HepG2 (cell line): ENCODE results near the gene C14orf119. TPM values are rescaled to one million over a fixed set of nuclear protein-coding genes. Genes with fewer than 3 reads are reported as not detected.

Experiments used
- CEBPG ChIP-seq: IDR thresholded peaks from 2 replicates; pipeline ENCODE4 v1.6.1; 2016
- CENPBD1 ChIP-seq: sonication (generic); formaldehyde crosslinking; IDR thresholded peaks from 2 replicates; pipeline ENCODE4 v1.8.0; 2022; ENCODE audit warnings: missing genetic modification reagents, low read depth, mild to moderate bottlenecking, borderline replicate concordance
- FOXK2 ChIP-seq: fragments of 450-650 bp; IDR thresholded peaks from 2 replicates; pipeline ENCODE4 v1.6.1; 2016
- FOXO4 ChIP-seq: sonication (generic); formaldehyde crosslinking; conservative IDR thresholded peaks from 2 replicates; pipeline ENCODE4 v1.8.1; 2023; ENCODE audit warnings: missing genetic modification reagents
- GTF2F1 ChIP-seq: fragments of 150-350 bp; IDR thresholded peaks from 2 replicates; pipeline ENCODE4 v1.6.1; 2014; ENCODE audit warnings: low read length
- RBM22 ChIP-seq: fragments of 200-400 bp; formaldehyde crosslinking; optimal IDR thresholded peaks from 2 replicates; pipeline ENCODE3; 2017; ENCODE audit warnings: mild to moderate bottlenecking, low read length, moderate library complexity
- SIN3A ChIP-seq: IDR thresholded peaks from 2 replicates; pipeline ENCODE4 v1.6.1; 2011; ENCODE audit warnings: low read depth, mild to moderate bottlenecking, control low read depth, low read length, borderline replicate concordance
- SRSF9 ChIP-seq: fragments of 200-400 bp; formaldehyde crosslinking; IDR thresholded peaks from 2 replicates; pipeline ENCODE4 v1.6.1; 2018; ENCODE audit warnings: borderline replicate concordance, mild to moderate bottlenecking, low read depth, low read length; ENCODE audit not compliant: insufficient read depth, poor library complexity, severe bottlenecking
- TBL1XR1 ChIP-seq: fragments of 150-350 bp; IDR thresholded peaks from 2 replicates; pipeline ENCODE4 v1.6.1; 2014; ENCODE audit warnings: borderline replicate concordance, low read length; ENCODE audit not compliant: partially characterized antibody
- XBP1 ChIP-seq: sonication (generic); formaldehyde crosslinking; IDR thresholded peaks from 2 replicates; pipeline ENCODE4 v1.5.0; 2020; ENCODE audit warnings: missing genetic modification reagents
- YY1 ChIP-seq: IDR thresholded peaks from 2 replicates; pipeline ENCODE4 v1.6.1; 2011; ENCODE audit warnings: low read length, low read depth, moderate library complexity, mild to moderate bottlenecking; ENCODE audit not compliant: insufficient read depth, insufficient replicate concordance
- ZNF225 ChIP-seq: sonication (generic); formaldehyde crosslinking; IDR thresholded peaks from 2 replicates; pipeline ENCODE4 v1.4.0; 2020; ENCODE audit warnings: mild to moderate bottlenecking, missing genetic modification reagents
- ZNF432 ChIP-seq: sonication (generic); formaldehyde crosslinking; IDR thresholded peaks from 2 replicates; pipeline ENCODE4 v1.5.0; 2020; ENCODE audit warnings: missing genetic modification reagents, mild to moderate bottlenecking, borderline replicate concordance
- ZNF572 ChIP-seq: sonication (generic); formaldehyde crosslinking; IDR thresholded peaks from 2 replicates; pipeline ENCODE4 v1.5.1; 2020; ENCODE audit warnings: mild to moderate bottlenecking, missing genetic modification reagents
- ZNF614 ChIP-seq: IDR thresholded peaks from 2 replicates; pipeline ENCODE4 v1.6.1; 2018; ENCODE audit warnings: missing biosample characterization, missing genetic modification reagents, inconsistent platforms, borderline replicate concordance
- ZNF740 ChIP-seq: sonication (generic); formaldehyde crosslinking; IDR thresholded peaks from 2 replicates; pipeline ENCODE4 v1.4.0; 2020; ENCODE audit warnings: missing genetic modification reagents
- ZNF850 ChIP-seq: sonication (generic); formaldehyde crosslinking; conservative IDR thresholded peaks from 2 replicates; pipeline ENCODE4 v1.9.0; 2021; ENCODE audit warnings: mild to moderate bottlenecking, missing genetic modification reagents
- polyA plus RNA-seq, 8 experiments: library from polyadenylated mRNA; depleted of rRNA in 3 of 8; stranded (reverse) in 7 of 8; unstranded in 1 of 8; fragments of >200 nt; fragmentation: Illumina TruSeq in 4 of 8; extraction: Trizol in 4 of 8; gene quantifications; 2 replicates each; pipeline versions ENCODE4 v1.2.1 to v1.2.3, GENCODE V29; 2011 to 2016; ENCODE audit warnings: low read depth in 4 of 8, missing spikeins in 1 of 8, mixed read lengths in 1 of 8; ENCODE audit not compliant: insufficient read depth in 1 of 8
- total RNA-seq, 5 experiments: library from RNA; depleted of rRNA; stranded (reverse); fragments of >200 nt; fragmentation: Illumina TruSeq; extraction: Trizol; gene quantifications; 2 replicates each; pipeline ENCODE4 v1.2.3, GENCODE V29; 2016; ENCODE audit warnings: low read depth in 1 of 5
- TF ChIP-seq, protein P1 (sequence below), 2 experiments: sonication (generic) in 1 of 2; formaldehyde crosslinking in 1 of 2; IDR thresholded peaks; 2 replicates each; pipeline versions ENCODE4 v1.4.0 to v1.6.1; 2018 to 2020; ENCODE audit warnings: missing genetic modification reagents in 2 of 2, borderline replicate concordance in 1 of 2, low read depth in 1 of 2, mild to moderate bottlenecking in 1 of 2, missing biosample characterization in 1 of 2
- TF ChIP-seq, protein P2 (sequence below): sonication (generic); formaldehyde crosslinking; IDR thresholded peaks from 2 replicates; pipeline ENCODE4 v1.4.0; 2020; ENCODE audit warnings: missing genetic modification reagents, borderline replicate concordance
- TF ChIP-seq, protein P3 (sequence below): sonication (generic); formaldehyde crosslinking; IDR thresholded peaks from 2 replicates; pipeline ENCODE4 v1.4.0; 2020; ENCODE audit warnings: mild to moderate bottlenecking, low read depth, missing genetic modification reagents

The C14orf119 gene
- total and polyA plus RNA-seq, 2 of the 13 experiments (the other 11 are each of a cell fraction or from before 2014, with no cell fraction given) = 117 to 206 TPM

GRCh38 chr14:23057757-23058653 lies 37.3 kb upstream of the C14orf119 start (continued):
- TF ChIP-seq ZNF572 = peak; percentile 99
- no peak for TF ChIP-seq CENPBD1 (CRISPR knock-in tag)
- TF ChIP-seq, protein P1, sequence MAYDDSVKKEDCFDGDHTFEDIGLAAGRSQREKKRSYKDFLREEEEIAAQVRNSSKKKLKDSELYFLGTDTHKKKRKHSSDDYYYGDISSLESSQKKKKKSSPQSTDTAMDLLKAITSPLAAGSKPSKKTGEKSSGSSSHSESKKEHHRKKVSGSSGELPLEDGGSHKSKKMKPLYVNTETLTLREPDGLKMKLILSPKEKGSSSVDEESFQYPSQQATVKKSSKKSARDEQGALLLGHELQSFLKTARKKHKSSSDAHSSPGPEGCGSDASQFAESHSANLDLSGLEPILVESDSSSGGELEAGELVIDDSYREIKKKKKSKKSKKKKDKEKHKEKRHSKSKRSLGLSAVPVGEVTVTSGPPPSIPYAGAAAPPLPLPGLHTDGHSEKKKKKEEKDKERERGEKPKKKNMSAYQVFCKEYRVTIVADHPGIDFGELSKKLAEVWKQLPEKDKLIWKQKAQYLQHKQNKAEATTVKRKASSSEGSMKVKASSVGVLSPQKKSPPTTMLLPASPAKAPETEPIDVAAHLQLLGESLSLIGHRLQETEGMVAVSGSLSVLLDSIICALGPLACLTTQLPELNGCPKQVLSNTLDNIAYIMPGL (CRISPR knock-in tag; IDR thresholded peaks at IDR 0.05; ENCODE audit: borderline replicate concordance in 1 of 2, low read depth in 1 of 2) = peak; percentile 99
- no peak for TF ChIP-seq FOXO4 (CRISPR knock-in tag)
- TF ChIP-seq, protein P2, sequence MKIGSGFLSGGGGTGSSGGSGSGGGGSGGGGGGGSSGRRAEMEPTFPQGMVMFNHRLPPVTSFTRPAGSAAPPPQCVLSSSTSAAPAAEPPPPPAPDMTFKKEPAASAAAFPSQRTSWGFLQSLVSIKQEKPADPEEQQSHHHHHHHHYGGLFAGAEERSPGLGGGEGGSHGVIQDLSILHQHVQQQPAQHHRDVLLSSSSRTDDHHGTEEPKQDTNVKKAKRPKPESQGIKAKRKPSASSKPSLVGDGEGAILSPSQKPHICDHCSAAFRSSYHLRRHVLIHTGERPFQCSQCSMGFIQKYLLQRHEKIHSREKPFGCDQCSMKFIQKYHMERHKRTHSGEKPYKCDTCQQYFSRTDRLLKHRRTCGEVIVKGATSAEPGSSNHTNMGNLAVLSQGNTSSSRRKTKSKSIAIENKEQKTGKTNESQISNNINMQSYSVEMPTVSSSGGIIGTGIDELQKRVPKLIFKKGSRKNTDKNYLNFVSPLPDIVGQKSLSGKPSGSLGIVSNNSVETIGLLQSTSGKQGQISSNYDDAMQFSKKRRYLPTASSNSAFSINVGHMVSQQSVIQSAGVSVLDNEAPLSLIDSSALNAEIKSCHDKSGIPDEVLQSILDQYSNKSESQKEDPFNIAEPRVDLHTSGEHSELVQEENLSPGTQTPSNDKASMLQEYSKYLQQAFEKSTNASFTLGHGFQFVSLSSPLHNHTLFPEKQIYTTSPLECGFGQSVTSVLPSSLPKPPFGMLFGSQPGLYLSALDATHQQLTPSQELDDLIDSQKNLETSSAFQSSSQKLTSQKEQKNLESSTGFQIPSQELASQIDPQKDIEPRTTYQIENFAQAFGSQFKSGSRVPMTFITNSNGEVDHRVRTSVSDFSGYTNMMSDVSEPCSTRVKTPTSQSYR (CRISPR knock-in tag) = no peak
- no peak for TF ChIP-seq ZNF432
- no peak for TF ChIP-seq GTF2F1
- peak; percentile 71 for TF ChIP-seq TBL1XR1
- TF ChIP-seq XBP1 (CRISPR knock-in tag) = no peak
- peak; percentile 97 for TF ChIP-seq ZNF225 (CRISPR knock-in tag)
- TF ChIP-seq SRSF9 = no peak
- TF ChIP-seq SIN3A = peak; percentile 86; the same call in 1 of the 2 replicates
- TF ChIP-seq, protein P3, sequence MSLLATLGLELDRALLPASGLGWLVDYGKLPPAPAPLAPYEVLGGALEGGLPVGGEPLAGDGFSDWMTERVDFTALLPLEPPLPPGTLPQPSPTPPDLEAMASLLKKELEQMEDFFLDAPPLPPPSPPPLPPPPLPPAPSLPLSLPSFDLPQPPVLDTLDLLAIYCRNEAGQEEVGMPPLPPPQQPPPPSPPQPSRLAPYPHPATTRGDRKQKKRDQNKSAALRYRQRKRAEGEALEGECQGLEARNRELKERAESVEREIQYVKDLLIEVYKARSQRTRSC (CRISPR knock-in tag) = 0 out of 2 replicates have a peak, but pooled peaks have one; percentile 10
- TF ChIP-seq FOXK2 = no peak
- TF ChIP-seq YY1 = peak; percentile 65
- TF ChIP-seq ZNF850 (CRISPR knock-in tag) = 0 out of 2 replicates have a peak, but pooled peaks have one; percentile 48
- TF ChIP-seq ZNF614 (CRISPR knock-in tag) = 0 out of 2 replicates have a peak, but pooled peaks have one; percentile 55
- TF ChIP-seq ZNF740 (CRISPR knock-in tag) = 0 out of 2 replicates have a peak, but pooled peaks have one; percentile 13
- peak; percentile 100 for TF ChIP-seq RBM22
- TF ChIP-seq CEBPG = peak; percentile 43; the same call in 1 of the 2 replicates
